Lower lobe of right lung (tissue), 2 donors: Measurements from ENCODE around the gene JARID2. TPM values are rescaled to one million over a fixed set of nuclear protein-coding genes. Genes with fewer than 3 reads are reported as not detected.
"Not testable (repeated sequence)": the region's sequence is repeated elsewhere in the genome, so short reads cannot be mapped to it uniquely, and the experiment has no call there.

Source experiments
- ATAC-seq, 2 donors: fragments of 200-7000 bp; cut with Tn5 transposase; one replicate each; pipeline ENCODE4 v1.9.1; 2020 to 2022; ENCODE audit warnings: mild to moderate bottlenecking in 2 of 2, moderate library complexity in 2 of 2
- DNase-seq: peaks from one replicate; pipeline ENCODE4 v3.0.0-alpha.2; 2020
- H3K27ac ChIP-seq: fragments of 200-600 bp; one replicate; pipeline ENCODE4 v1.8.0; 2022
- H3K27me3 ChIP-seq: fragments of 200-600 bp; one replicate; pipeline ENCODE4 v1.8.0; 2022; ENCODE audit warnings: low read depth
- H3K36me3 ChIP-seq: fragments of 200-600 bp; one replicate; pipeline ENCODE4 v1.8.0; 2022; ENCODE audit warnings: mild to moderate bottlenecking
- H3K4me1 ChIP-seq: fragments of 200-600 bp; one replicate; pipeline ENCODE4 v1.8.0; 2022
- H3K4me3 ChIP-seq: fragments of 200-600 bp; one replicate; pipeline ENCODE4 v1.8.0; 2022; ENCODE audit warnings: mild to moderate bottlenecking
- H3K9me3 ChIP-seq: fragments of 200-600 bp; one replicate; pipeline ENCODE4 v1.8.0; 2022
- intact Hi-C: fragments of 100-400 bp; cut with DNase I; formaldehyde crosslinking; loops from one replicate; pipeline ENCODE4 v1.11.0; 2022
- total RNA-seq: library from RNA; stranded (reverse); fragmentation: NEBNext Ultra II Directional; extraction: Animal tissue kit (Norgen Biotek cat#: 25700); gene quantifications from one replicate; pipeline ENCODE4 v1.2.1, GENCODE V29; 2021
- TF ChIP-seq, protein P1 (sequence below): fragments of 200-600 bp; IDR thresholded peaks from one replicate; pipeline ENCODE4 v1.8.0; 2022; ENCODE audit warnings: antibody characterized with exemption, mild to moderate bottlenecking
- donor health status: DM: no; HTN: yes; CAD: no; lungs with severe emphysema.

The JARID2 gene
- total RNA-seq, 1 donor from 2014 or later = 16.0 TPM

- Histone ChIP-seq H3K27ac (no peak overlapping the region), H3K27me3 (no peaks in the 10 kb centered on the region), H3K4me3 (no peak overlapping the region), H3K9me3 (no peaks in the 10 kb centered on the region), H3K4me1 (peaks cover 23% of the 10 kb centered on the region), H3K36me3 (no peaks in the 10 kb centered on the region)
- ATAC-seq (no peak), DNase-seq (no peak)
- intact Hi-C loops = no loop called here
- TF ChIP-seq, protein P1, sequence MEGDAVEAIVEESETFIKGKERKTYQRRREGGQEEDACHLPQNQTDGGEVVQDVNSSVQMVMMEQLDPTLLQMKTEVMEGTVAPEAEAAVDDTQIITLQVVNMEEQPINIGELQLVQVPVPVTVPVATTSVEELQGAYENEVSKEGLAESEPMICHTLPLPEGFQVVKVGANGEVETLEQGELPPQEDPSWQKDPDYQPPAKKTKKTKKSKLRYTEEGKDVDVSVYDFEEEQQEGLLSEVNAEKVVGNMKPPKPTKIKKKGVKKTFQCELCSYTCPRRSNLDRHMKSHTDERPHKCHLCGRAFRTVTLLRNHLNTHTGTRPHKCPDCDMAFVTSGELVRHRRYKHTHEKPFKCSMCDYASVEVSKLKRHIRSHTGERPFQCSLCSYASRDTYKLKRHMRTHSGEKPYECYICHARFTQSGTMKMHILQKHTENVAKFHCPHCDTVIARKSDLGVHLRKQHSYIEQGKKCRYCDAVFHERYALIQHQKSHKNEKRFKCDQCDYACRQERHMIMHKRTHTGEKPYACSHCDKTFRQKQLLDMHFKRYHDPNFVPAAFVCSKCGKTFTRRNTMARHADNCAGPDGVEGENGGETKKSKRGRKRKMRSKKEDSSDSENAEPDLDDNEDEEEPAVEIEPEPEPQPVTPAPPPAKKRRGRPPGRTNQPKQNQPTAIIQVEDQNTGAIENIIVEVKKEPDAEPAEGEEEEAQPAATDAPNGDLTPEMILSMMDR = no peak
Measured at GRCh38 chr6:15410752-15411151, 164.9 kb downstream of the JARID2 start.

GRCh38 chr6:15411766-15412165 is 165.9 kb downstream of the JARID2 start:
- no peak overlapping the region for H3K4me3 ChIP-seq
- DNase-seq (no peak), ATAC-seq (no peak)
- no peaks in the 10 kb centered on the region for H3K36me3 ChIP-seq
- TF ChIP-seq, protein P1 = no peak
- intact Hi-C loops = no loop called here
- no peaks in the 10 kb centered on the region for H3K9me3 ChIP-seq
- no peaks in the 10 kb centered on the region for H3K27me3 ChIP-seq
- no peak overlapping the region for H3K27ac ChIP-seq
- peaks cover 23% of the 10 kb centered on the region for H3K4me1 ChIP-seq

- H3K4me3 ChIP-seq = no peak overlapping the region
- TF ChIP-seq, protein P1 = no peak
- intact Hi-C loops = no loop called here
Measured at GRCh38 chr6:15412767-15413166, 166.9 kb downstream of the JARID2 start.

GRCh38 chr6:15413466-15414234 is 167.8 kb downstream of the JARID2 start:
- DNase-seq = no peak
- Histone ChIP-seq H3K27ac (no peak overlapping the region), H3K27me3 (no peaks in the 10 kb centered on the region), H3K9me3 (peaks cover 1% of the 10 kb centered on the region), H3K4me1 (peaks cover 23% of the 10 kb centered on the region), H3K4me3 (no peak overlapping the region), H3K36me3 (no peaks in the 10 kb centered on the region)
- intact Hi-C loops = no loop called here
- no peak for ATAC-seq
- TF ChIP-seq, protein P1 = no peak

More at GRCh38 chr6:15412767-15413166, 166.9 kb downstream of the JARID2 start:
- DNase-seq = no peak
- H3K36me3 ChIP-seq = no peaks in the 10 kb centered on the region
- no peaks in the 10 kb centered on the region for H3K9me3 ChIP-seq
- peaks cover 23% of the 10 kb centered on the region for H3K4me1 ChIP-seq
- no peak for ATAC-seq
- no peaks in the 10 kb centered on the region for H3K27me3 ChIP-seq
- no peak overlapping the region for H3K27ac ChIP-seq

GRCh38 chr6:15414235-15414612 is 168.4 kb downstream of the JARID2 start:
- TF ChIP-seq, protein P1 = no peak
- DNase-seq (no peak), ATAC-seq (no peak)
- H3K4me1 ChIP-seq = peaks cover 23% of the 10 kb centered on the region
- H3K9me3 ChIP-seq = peaks cover 7% of the 10 kb centered on the region
- H3K27ac ChIP-seq = no peak overlapping the region
- H3K4me3 ChIP-seq = no peak overlapping the region
- intact Hi-C loops = no loop called here
- H3K27me3 ChIP-seq = no peaks in the 10 kb centered on the region
- H3K36me3 ChIP-seq = no peaks in the 10 kb centered on the region

DNA sequence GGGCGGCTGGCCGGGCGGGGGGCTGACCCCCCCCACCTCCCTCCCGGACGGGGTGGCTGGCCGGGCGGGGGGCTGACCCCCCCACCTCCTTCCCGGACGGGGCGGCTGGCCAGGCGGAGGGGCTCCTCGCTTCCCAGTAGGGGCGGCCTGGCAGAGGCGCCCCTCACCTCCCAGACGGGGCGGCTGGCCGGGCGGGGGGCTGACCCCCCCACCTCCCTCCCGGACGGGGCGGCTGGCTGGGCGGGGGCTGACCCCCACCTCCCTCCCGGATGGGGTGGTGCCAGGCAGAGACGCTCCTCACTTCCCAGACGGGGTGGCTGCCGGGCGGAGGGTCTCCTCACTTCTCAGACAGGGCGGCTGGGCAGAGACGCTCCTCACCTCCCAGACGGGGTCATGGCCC is 169.8 kb downstream of the JARID2 start:
- intact Hi-C loops, H3K4me3 ChIP-seq, H3K27ac ChIP-seq, ATAC-seq, H3K27me3 ChIP-seq, H3K36me3 ChIP-seq, DNase-seq: not testable (repeated sequence)
- Histone ChIP-seq H3K9me3 (peaks cover 15% of the 10 kb centered on the region), H3K4me1 (peaks cover 17% of the 10 kb centered on the region)
